Measurements from ENCODE around the gene PPA2. TPM values are rescaled to one million over a fixed set of nuclear protein-coding genes. Genes with fewer than 3 reads are reported as not detected.

Gene PPA2
- total RNA-seq, 1 experiment from 2014 or later: 98.5 TPM

- BruUV-seq (replicated peaks): no TSS peak
- Histone ChIP-seq H3K27me3 (ENCODE audit: insufficient read depth, low read length) (no peaks in the 10 kb centered on the region), H3K4me2 (ENCODE audit: low read length) (no peak overlapping the region), H3K9me3 (ENCODE audit: control insufficient read depth in 1 of 2, insufficient read depth in 1 of 2, low read depth in 1 of 2, low read length in 2 of 2) (no peaks in the 10 kb centered on the region), H4K20me1 (ENCODE audit: insufficient read depth) (no peaks in the 10 kb centered on the region), H3K4me3 (replicated peaks in 1 of 2; ENCODE audit: low read depth in 1 of 2, low read length in 2 of 2) (no peak overlapping the region), H3K79me2 (ENCODE audit: insufficient read depth, low read length) (no peaks in the 10 kb centered on the region), H3K36me3 (ENCODE audit: control insufficient read depth in 1 of 2, insufficient read depth in 2 of 2, low read length in 2 of 2) (0 out of 4 replicates have a peak, but pooled peaks cover 0 to 5% of the 10 kb centered on the region in 2 experiments), H3K9ac (ENCODE audit: low read length) (no peak overlapping the region), H3K27ac (ENCODE audit: low read depth, low read length) (no peak overlapping the region), H3K9me2 (ENCODE audit: insufficient read depth) (no peaks in the 10 kb centered on the region), H3K4me1 (ENCODE audit: control insufficient read depth in 1 of 2, insufficient read depth in 2 of 2, low read length in 2 of 2) (no peaks in the 10 kb centered on the region), H2AFZ (ENCODE audit: low read depth, low read length, poor library complexity, severe bottlenecking) (no peak overlapping the region)
- ChIA-PET POLR2A (no interaction called here), RAD21 (ENCODE audit: low non-redundant PET in 1 of 2, low total read pairs in 2 of 2, uncharacterized antibody in 2 of 2, unreplicated experiment in 2 of 2) (no interaction called here), CTCF (no interaction called here)
- intact Hi-C loops (cut with micrococcal nuclease): no loop called here
- no peak for ATAC-seq
- DNase-seq (ENCODE audit: low read depth, low spot score): no peak
- TF ChIP-seq ELF1 (IDR thresholded peaks at IDR 0.05; ENCODE audit: borderline replicate concordance, low read depth) (no peak), ZBTB33 (IDR thresholded peaks at IDR 0.05; ENCODE audit: extremely low read depth, insufficient replicate concordance, low read length) (no peak), ZFX (IDR thresholded peaks at IDR 0.05) (no peak), SIN3A (IDR thresholded peaks at IDR 0.05; ENCODE audit: low read depth) (no peak)
Observed at GRCh38 chr4:105387466-105387865, 86.4 kb downstream of the PPA2 start.

- no peak overlapping the region for H3K4me3 ChIP-seq (replicated peaks in 1 of 2; ENCODE audit: low read depth in 1 of 2, low read length in 2 of 2)
- no peak overlapping the region for H3K9ac ChIP-seq (ENCODE audit: low read length)
- H3K4me2 ChIP-seq (ENCODE audit: low read length): no peak overlapping the region
- ChIA-PET RAD21 (ENCODE audit: low non-redundant PET in 1 of 2, low total read pairs in 2 of 2, uncharacterized antibody in 2 of 2, unreplicated experiment in 2 of 2) (no interaction called here), POLR2A (no interaction called here), CTCF (no interaction called here)
- intact Hi-C loops (cut with micrococcal nuclease): no loop called here
- no peaks in the 10 kb centered on the region for H3K9me2 ChIP-seq (ENCODE audit: insufficient read depth)
- no TSS peak for BruUV-seq (replicated peaks)
- H3K27me3 ChIP-seq (ENCODE audit: insufficient read depth, low read length): no peaks in the 10 kb centered on the region
- ATAC-seq (no peak), DNase-seq (ENCODE audit: low read depth, low spot score) (no peak)
- no peak for TF ChIP-seq ELF1 (IDR thresholded peaks at IDR 0.05; ENCODE audit: borderline replicate concordance, low read depth)
- no peak for TF ChIP-seq MAX (IDR thresholded peaks at IDR 0.05)
- no peak for TF ChIP-seq ATF3 (IDR thresholded peaks at IDR 0.05)
- TF ChIP-seq ZFX (IDR thresholded peaks at IDR 0.05): no peak
- TF ChIP-seq EZH2 (IDR thresholded peaks at IDR 0.05): no peak
- no peak for TF ChIP-seq SIN3A (IDR thresholded peaks at IDR 0.05; ENCODE audit: low read depth)
- no peak for TF ChIP-seq EGR1 (IDR thresholded peaks at IDR 0.05; ENCODE audit: low read depth)
- no peak for TF ChIP-seq JUND (IDR thresholded peaks at IDR 0.05)
- TF ChIP-seq YY1 (IDR thresholded peaks at IDR 0.05; ENCODE audit: extremely low read depth, insufficient replicate concordance, low read depth, low read length): no peak
- no peak for TF ChIP-seq ZNF274 (IDR thresholded peaks at IDR 0.05; ENCODE audit: low read depth, low read length)
- no peak for TF ChIP-seq TCF7L2 (IDR thresholded peaks at IDR 0.05; ENCODE audit: borderline replicate concordance, extremely low read depth, insufficient read depth, insufficient read length)
- no peak for TF ChIP-seq EZH2phosphoT487 (IDR thresholded peaks at IDR 0.05; ENCODE audit: borderline replicate concordance)
- TF ChIP-seq SRF (IDR thresholded peaks at IDR 0.05; ENCODE audit: low read depth): no peak
- TF ChIP-seq SP1 (IDR thresholded peaks at IDR 0.05; ENCODE audit: low read depth): no peak
- no peaks in the 10 kb centered on the region for H3K79me2 ChIP-seq (ENCODE audit: insufficient read depth, low read length)
- H3K27ac ChIP-seq (ENCODE audit: low read depth, low read length): no peak overlapping the region
- no peak overlapping the region for H2AFZ ChIP-seq (ENCODE audit: low read depth, low read length, poor library complexity, severe bottlenecking)
- no peaks in the 10 kb centered on the region for H3K4me1 ChIP-seq (ENCODE audit: control insufficient read depth in 1 of 2, insufficient read depth in 2 of 2, low read length in 2 of 2)
- 0 out of 2 replicates have a peak, but pooled peaks cover 3% of the 10 kb centered on the region for H4K20me1 ChIP-seq (ENCODE audit: insufficient read depth)
- H3K9me3 ChIP-seq (ENCODE audit: control insufficient read depth in 1 of 2, insufficient read depth in 1 of 2, low read depth in 1 of 2, low read length in 2 of 2): no peaks in the 10 kb centered on the region
- H3K36me3 ChIP-seq (ENCODE audit: control insufficient read depth in 1 of 2, insufficient read depth in 2 of 2, low read length in 2 of 2): 0 out of 4 replicates have a peak, but pooled peaks cover 0 to 5% of the 10 kb centered on the region in 2 experiments
Observed at GRCh38 chr4:105386012-105386411, 87.8 kb downstream of the PPA2 start.

Data from HCT116 (cell line).